HEK293 (cell line): Measurements from ENCODE around the gene ASTN2.

Experiments
- CTCF ChIA-PET: fragments of 350-600 bp; formaldehyde crosslinking; extraction: SDS; loops from one replicate; lab custom pipeline; 2021; ENCODE audit warnings: antibody characterized with exemption; lab: Yijun Ruan, JAX
- POLR2A ChIA-PET: fragments of 300-600 bp; formaldehyde crosslinking; extraction: SDS; loops from one replicate; lab custom pipeline; 2020; ENCODE audit warnings: antibody characterized with exemption, inconsistent platforms; lab: Yijun Ruan, JAX
- H3K27ac ChIP-seq: fragments of 200-500 bp; sonication (Bioruptor generic); 2 replicates; pipeline ENCODE4 v1.5.1; 2014; ENCODE audit warnings: low read depth, low read length, control low read depth, inconsistent platforms; ENCODE audit errors: extremely low read depth
- H3K36me3 ChIP-seq, 2 experiments: fragments of 200-500 bp in 1 of 2; sonication (Bioruptor generic) in 1 of 2; 1 replicate in 1 of 2; 2 replicates in 1 of 2; pipeline ENCODE4 v1.5.1; 2014 to 2017; ENCODE audit warnings: inconsistent platforms in 2 of 2, low read length in 2 of 2; ENCODE audit not compliant: control insufficient read depth in 2 of 2, insufficient read depth in 1 of 2
- H3K4me1 ChIP-seq: fragments of 200-500 bp; sonication (Bioruptor generic); 2 replicates; pipeline ENCODE4 v1.5.1; 2014; ENCODE audit warnings: mild to moderate bottlenecking, low read length, inconsistent platforms; ENCODE audit not compliant: control insufficient read depth, insufficient read depth
- H3K4me3 ChIP-seq: 2 replicates; pipeline ENCODE4 v1.5.1; 2011; ENCODE audit warnings: low read depth, mild to moderate bottlenecking, control low read depth, low read length, moderate library complexity
- H3K9me3 ChIP-seq: fragments of 200-500 bp; sonication (Bioruptor generic); 2 replicates; pipeline ENCODE4 v1.5.1; 2014; ENCODE audit warnings: low read depth, low read length, inconsistent platforms; ENCODE audit not compliant: control insufficient read depth, insufficient read depth
- GFI1B ChIP-seq: fragments of 450-650 bp; formaldehyde crosslinking; IDR thresholded peaks from 2 replicates; pipeline ENCODE4 v1.5.1; 2016; ENCODE audit warnings: missing biosample characterization, missing genetic modification characterization
- GLI4 ChIP-seq: fragments of 450-650 bp; formaldehyde crosslinking; IDR thresholded peaks from 2 replicates; pipeline ENCODE4 v1.5.1; 2016; ENCODE audit warnings: missing biosample characterization, missing genetic modification characterization
- KLF16 ChIP-seq: fragments of 450-650 bp; formaldehyde crosslinking; IDR thresholded peaks from 2 replicates; pipeline ENCODE4 v1.5.1; 2017; ENCODE audit warnings: missing biosample characterization, missing genetic modification characterization
- OVOL3 ChIP-seq: fragments of 450-650 bp; formaldehyde crosslinking; IDR thresholded peaks from 2 replicates; pipeline ENCODE4 v1.5.1; 2016; ENCODE audit warnings: missing biosample characterization, missing genetic modification characterization
- RBAK ChIP-seq: fragments of 450-650 bp; formaldehyde crosslinking; IDR thresholded peaks from 2 replicates; pipeline ENCODE4 v1.5.1; 2016; ENCODE audit warnings: missing biosample characterization, missing genetic modification characterization
- TCF7L2 ChIP-seq: IDR thresholded peaks from 2 replicates; pipeline ENCODE4 v1.6.1; 2011; ENCODE audit warnings: low read depth, mild to moderate bottlenecking, inconsistent platforms, low read length, moderate library complexity, borderline replicate concordance
- TSHZ1 ChIP-seq: fragments of 450-650 bp; formaldehyde crosslinking; IDR thresholded peaks from 2 replicates; pipeline ENCODE4 v1.5.1; 2016; ENCODE audit warnings: missing biosample characterization, missing genetic modification characterization, borderline replicate concordance
- WT1 ChIP-seq: fragments of 450-650 bp; formaldehyde crosslinking; IDR thresholded peaks from 2 replicates; pipeline ENCODE4 v1.5.1; 2016; ENCODE audit warnings: missing biosample characterization, missing genetic modification characterization
- ZBTB1 ChIP-seq: fragments of 450-650 bp; formaldehyde crosslinking; IDR thresholded peaks from 2 replicates; pipeline ENCODE4 v1.5.1; 2016; ENCODE audit warnings: missing biosample characterization, missing genetic modification characterization
- ZBTB26 ChIP-seq: fragments of 450-650 bp; formaldehyde crosslinking; optimal IDR thresholded peaks from 2 replicates; pipeline ENCODE3; 2016; ENCODE audit warnings: missing biosample characterization, mild to moderate bottlenecking, missing genetic modification characterization
- ZNF146 ChIP-seq: fragments of 450-650 bp; formaldehyde crosslinking; IDR thresholded peaks from 2 replicates; pipeline ENCODE4 v1.5.1; 2016; ENCODE audit warnings: missing biosample characterization, missing genetic modification characterization
- ZNF16 ChIP-seq: fragments of 450-650 bp; formaldehyde crosslinking; IDR thresholded peaks from 2 replicates; pipeline ENCODE4 v1.5.1; 2016; ENCODE audit warnings: low read depth, missing biosample characterization, missing genetic modification characterization
- ZNF175 ChIP-seq: fragments of 450-650 bp; formaldehyde crosslinking; IDR thresholded peaks from 2 replicates; pipeline ENCODE4 v1.5.1; 2016; ENCODE audit warnings: missing biosample characterization, missing genetic modification characterization
- ZNF18 ChIP-seq: fragments of 450-650 bp; formaldehyde crosslinking; IDR thresholded peaks from 2 replicates; pipeline ENCODE4 v1.5.1; 2016; ENCODE audit warnings: missing biosample characterization, missing genetic modification characterization
- ZNF341 ChIP-seq: fragments of 450-650 bp; formaldehyde crosslinking; IDR thresholded peaks from 2 replicates; pipeline ENCODE4; 2016; ENCODE audit warnings: low read depth, missing biosample characterization, missing genetic modification characterization
- ZNF416 ChIP-seq: fragments of 450-650 bp; formaldehyde crosslinking; IDR thresholded peaks from 2 replicates; pipeline ENCODE4 v1.5.1; 2016; ENCODE audit warnings: missing biosample characterization, missing genetic modification characterization
- ZNF426 ChIP-seq: fragments of 450-650 bp; formaldehyde crosslinking; IDR thresholded peaks from 2 replicates; pipeline ENCODE4 v1.5.1; 2017; ENCODE audit warnings: missing biosample characterization, missing genetic modification characterization, mild to moderate bottlenecking, inconsistent platforms, moderate library complexity
- ZNF48 ChIP-seq: fragments of 450-650 bp; formaldehyde crosslinking; IDR thresholded peaks from 2 replicates; pipeline ENCODE4 v1.5.1; 2016; ENCODE audit warnings: missing biosample characterization, missing genetic modification characterization
- ZNF571 ChIP-seq: fragments of 450-650 bp; formaldehyde crosslinking; IDR thresholded peaks from 2 replicates; pipeline ENCODE4 v1.5.0; 2017; ENCODE audit warnings: missing biosample characterization, missing genetic modification characterization
- ZNF596 ChIP-seq: fragments of 450-650 bp; IDR thresholded peaks from 2 replicates; pipeline ENCODE4 v1.5.0; 2018; ENCODE audit warnings: missing biosample characterization, mild to moderate bottlenecking, missing genetic modification characterization, moderate library complexity
- ZNF623 ChIP-seq: fragments of 450-650 bp; formaldehyde crosslinking; IDR thresholded peaks from 2 replicates; pipeline ENCODE4 v1.5.1; 2016; ENCODE audit warnings: missing biosample characterization, missing genetic modification characterization
- ZNF707 ChIP-seq: fragments of 450-650 bp; formaldehyde crosslinking; IDR thresholded peaks from 2 replicates; pipeline ENCODE4 v1.5.1; 2016; ENCODE audit warnings: missing biosample characterization, missing genetic modification characterization
- ZNF785 ChIP-seq: fragments of 450-650 bp; formaldehyde crosslinking; IDR thresholded peaks from 2 replicates; pipeline ENCODE4 v1.5.1; 2016; ENCODE audit warnings: missing biosample characterization, missing genetic modification characterization
- ZNF792 ChIP-seq: fragments of 450-650 bp; formaldehyde crosslinking; IDR thresholded peaks from 2 replicates; pipeline ENCODE4 v1.5.1; 2016; ENCODE audit warnings: missing biosample characterization, missing genetic modification characterization
- ZSCAN5A ChIP-seq: fragments of 450-650 bp; formaldehyde crosslinking; IDR thresholded peaks from 2 replicates; pipeline ENCODE4 v1.5.1; 2016; ENCODE audit warnings: missing biosample characterization, missing genetic modification characterization

ASTN2 gene

GRCh38 chr9:116411506-116411905, 1003.4 kb downstream of the ASTN2 start (continued):
- no peak for TF ChIP-seq TSHZ1 (tag by site-specific recombination)
- TF ChIP-seq ZNF596 (tag by site-specific recombination) = no peak

- no peak overlapping the region for H3K4me3 ChIP-seq
- TF ChIP-seq ZNF16 (tag by site-specific recombination) (no peak), ZNF571 (tag by site-specific recombination) (no peak), ZNF785 (tag by site-specific recombination) (no peak), ZNF596 (tag by site-specific recombination) (no peak), ZNF175 (no peak), ZNF426 (no peak), ZNF416 (tag by site-specific recombination) (no peak), ZNF146 (tag by site-specific recombination) (no peak), ZBTB26 (tag by site-specific recombination) (no peak), ZNF341 (tag by site-specific recombination) (no peak), ZNF18 (no peak), ZSCAN5A (tag by site-specific recombination) (no peak), ZNF48 (tag by site-specific recombination) (no peak), ZNF792 (tag by site-specific recombination) (no peak), RBAK (tag by site-specific recombination) (no peak)
- no peaks in the 10 kb centered on the region for H3K4me1 ChIP-seq
- H3K36me3 ChIP-seq = no peaks in the 10 kb centered on the region
- no peaks in the 10 kb centered on the region for H3K9me3 ChIP-seq
- CTCF ChIA-PET = no interaction called here
- POLR2A ChIA-PET = no interaction called here
- no peak overlapping the region for H3K27ac ChIP-seq
These were observed 1005.2 kb downstream of the ASTN2 start for GRCh38 chr9:116409638-116410037.

- H3K36me3 ChIP-seq = no peaks in the 10 kb centered on the region
- TF ChIP-seq ZNF623 (tag by site-specific recombination) (no peak), ZNF707 (tag by site-specific recombination) (no peak), OVOL3 (no peak), ZNF571 (tag by site-specific recombination) (no peak), ZBTB1 (no peak), GLI4 (no peak), GFI1B (tag by site-specific recombination) (no peak), WT1 (tag by site-specific recombination) (no peak), KLF16 (tag by site-specific recombination) (no peak), TCF7L2 (no peak)
- ChIA-PET CTCF (no interaction called here), POLR2A (no interaction called here)
- no peaks in the 10 kb centered on the region for H3K9me3 ChIP-seq
- H3K4me3 ChIP-seq = no peak overlapping the region
- H3K4me1 ChIP-seq = no peaks in the 10 kb centered on the region
- no peak overlapping the region for H3K27ac ChIP-seq
These were observed 1005.7 kb downstream of the ASTN2 start for GRCh38 chr9:116409129-116409528.
